H1 (cell line): ENCODE data around the gene S100G. TPM values are rescaled to one million over a fixed set of nuclear protein-coding genes. Genes with fewer than 3 reads are reported as not detected.

Experiments
- BACH1 ChIP-seq: IDR thresholded peaks from 2 replicates; pipeline ENCODE4 v1.6.1; 2012; ENCODE audit warnings: low read length, improper control_type of control experiment
- CBX5 ChIP-seq: fragments of 300-800, 300-1000 bp; sonication (generic); IDR thresholded peaks from 2 replicates; pipeline ENCODE4 v1.7.1; 2016; ENCODE audit warnings: antibody characterized with exemption, low read length, low read depth
- GTF2F1 ChIP-seq: IDR thresholded peaks from 2 replicates; pipeline ENCODE4 v1.6.1; 2012; ENCODE audit warnings: low read depth, low read length, improper control_type of control experiment, borderline replicate concordance
- polyA plus RNA-seq, 7 experiments: library from polyadenylated mRNA; depleted of rRNA in 3 of 7; stranded (reverse) in 5 of 7; unstranded in 2 of 7; fragments of >200 nt in 5 of 7; fragments of 200-250 nt in 2 of 7; gene quantifications; 1 replicate in 5 of 7; 2 replicates in 1 of 7; 4 replicates in 1 of 7; pipeline versions ENCODE4 v1.2.1 to v1.2.3, GENCODE V29; 2011 to 2013; ENCODE audit warnings: missing spikeins in 2 of 7, mixed read lengths in 2 of 7
- total RNA-seq: library from RNA; stranded (reverse); fragmentation: NEBNext Ultra II Directional; extraction: Animal tissue kit (Norgen Biotek cat#: 25700); gene quantifications from 2 replicates; pipeline ENCODE4 v1.2.1, GENCODE V29; 2021
- TF ChIP-seq, protein P1 (sequence below): fragments of 300-600 bp; sonication (generic); IDR thresholded peaks from 2 replicates; pipeline ENCODE4 v1.7.1; 2012; ENCODE audit warnings: low read length, moderate library complexity, mild to moderate bottlenecking, inconsistent platforms; ENCODE audit not compliant: insufficient replicate concordance

The S100G gene
- total and polyA plus RNA-seq, 2 of the 8 experiments (the other 6 are each of a cell fraction or from before 2014, with no cell fraction given), result not detected

DNA sequence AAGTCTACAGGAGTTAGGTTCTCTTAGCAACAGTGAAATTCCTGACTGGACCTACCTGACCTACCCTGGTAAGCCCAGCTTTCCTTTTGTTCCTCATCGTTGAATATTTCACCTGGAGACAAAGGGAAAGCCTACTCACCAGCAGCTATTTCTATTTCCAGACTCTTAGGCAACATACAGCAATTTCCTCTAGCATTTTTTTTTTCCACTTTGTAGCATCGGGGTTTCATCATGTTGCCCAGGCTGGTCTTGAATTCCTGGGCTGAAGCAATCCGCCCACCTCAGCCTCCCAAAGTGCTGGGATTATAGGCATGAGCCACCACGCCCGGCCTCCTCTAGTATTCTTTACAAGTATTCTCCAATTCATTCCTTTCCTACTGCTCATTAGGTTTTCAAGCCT is 6.8 kb upstream of the S100G start (continued):
- TF ChIP-seq, protein P1, sequence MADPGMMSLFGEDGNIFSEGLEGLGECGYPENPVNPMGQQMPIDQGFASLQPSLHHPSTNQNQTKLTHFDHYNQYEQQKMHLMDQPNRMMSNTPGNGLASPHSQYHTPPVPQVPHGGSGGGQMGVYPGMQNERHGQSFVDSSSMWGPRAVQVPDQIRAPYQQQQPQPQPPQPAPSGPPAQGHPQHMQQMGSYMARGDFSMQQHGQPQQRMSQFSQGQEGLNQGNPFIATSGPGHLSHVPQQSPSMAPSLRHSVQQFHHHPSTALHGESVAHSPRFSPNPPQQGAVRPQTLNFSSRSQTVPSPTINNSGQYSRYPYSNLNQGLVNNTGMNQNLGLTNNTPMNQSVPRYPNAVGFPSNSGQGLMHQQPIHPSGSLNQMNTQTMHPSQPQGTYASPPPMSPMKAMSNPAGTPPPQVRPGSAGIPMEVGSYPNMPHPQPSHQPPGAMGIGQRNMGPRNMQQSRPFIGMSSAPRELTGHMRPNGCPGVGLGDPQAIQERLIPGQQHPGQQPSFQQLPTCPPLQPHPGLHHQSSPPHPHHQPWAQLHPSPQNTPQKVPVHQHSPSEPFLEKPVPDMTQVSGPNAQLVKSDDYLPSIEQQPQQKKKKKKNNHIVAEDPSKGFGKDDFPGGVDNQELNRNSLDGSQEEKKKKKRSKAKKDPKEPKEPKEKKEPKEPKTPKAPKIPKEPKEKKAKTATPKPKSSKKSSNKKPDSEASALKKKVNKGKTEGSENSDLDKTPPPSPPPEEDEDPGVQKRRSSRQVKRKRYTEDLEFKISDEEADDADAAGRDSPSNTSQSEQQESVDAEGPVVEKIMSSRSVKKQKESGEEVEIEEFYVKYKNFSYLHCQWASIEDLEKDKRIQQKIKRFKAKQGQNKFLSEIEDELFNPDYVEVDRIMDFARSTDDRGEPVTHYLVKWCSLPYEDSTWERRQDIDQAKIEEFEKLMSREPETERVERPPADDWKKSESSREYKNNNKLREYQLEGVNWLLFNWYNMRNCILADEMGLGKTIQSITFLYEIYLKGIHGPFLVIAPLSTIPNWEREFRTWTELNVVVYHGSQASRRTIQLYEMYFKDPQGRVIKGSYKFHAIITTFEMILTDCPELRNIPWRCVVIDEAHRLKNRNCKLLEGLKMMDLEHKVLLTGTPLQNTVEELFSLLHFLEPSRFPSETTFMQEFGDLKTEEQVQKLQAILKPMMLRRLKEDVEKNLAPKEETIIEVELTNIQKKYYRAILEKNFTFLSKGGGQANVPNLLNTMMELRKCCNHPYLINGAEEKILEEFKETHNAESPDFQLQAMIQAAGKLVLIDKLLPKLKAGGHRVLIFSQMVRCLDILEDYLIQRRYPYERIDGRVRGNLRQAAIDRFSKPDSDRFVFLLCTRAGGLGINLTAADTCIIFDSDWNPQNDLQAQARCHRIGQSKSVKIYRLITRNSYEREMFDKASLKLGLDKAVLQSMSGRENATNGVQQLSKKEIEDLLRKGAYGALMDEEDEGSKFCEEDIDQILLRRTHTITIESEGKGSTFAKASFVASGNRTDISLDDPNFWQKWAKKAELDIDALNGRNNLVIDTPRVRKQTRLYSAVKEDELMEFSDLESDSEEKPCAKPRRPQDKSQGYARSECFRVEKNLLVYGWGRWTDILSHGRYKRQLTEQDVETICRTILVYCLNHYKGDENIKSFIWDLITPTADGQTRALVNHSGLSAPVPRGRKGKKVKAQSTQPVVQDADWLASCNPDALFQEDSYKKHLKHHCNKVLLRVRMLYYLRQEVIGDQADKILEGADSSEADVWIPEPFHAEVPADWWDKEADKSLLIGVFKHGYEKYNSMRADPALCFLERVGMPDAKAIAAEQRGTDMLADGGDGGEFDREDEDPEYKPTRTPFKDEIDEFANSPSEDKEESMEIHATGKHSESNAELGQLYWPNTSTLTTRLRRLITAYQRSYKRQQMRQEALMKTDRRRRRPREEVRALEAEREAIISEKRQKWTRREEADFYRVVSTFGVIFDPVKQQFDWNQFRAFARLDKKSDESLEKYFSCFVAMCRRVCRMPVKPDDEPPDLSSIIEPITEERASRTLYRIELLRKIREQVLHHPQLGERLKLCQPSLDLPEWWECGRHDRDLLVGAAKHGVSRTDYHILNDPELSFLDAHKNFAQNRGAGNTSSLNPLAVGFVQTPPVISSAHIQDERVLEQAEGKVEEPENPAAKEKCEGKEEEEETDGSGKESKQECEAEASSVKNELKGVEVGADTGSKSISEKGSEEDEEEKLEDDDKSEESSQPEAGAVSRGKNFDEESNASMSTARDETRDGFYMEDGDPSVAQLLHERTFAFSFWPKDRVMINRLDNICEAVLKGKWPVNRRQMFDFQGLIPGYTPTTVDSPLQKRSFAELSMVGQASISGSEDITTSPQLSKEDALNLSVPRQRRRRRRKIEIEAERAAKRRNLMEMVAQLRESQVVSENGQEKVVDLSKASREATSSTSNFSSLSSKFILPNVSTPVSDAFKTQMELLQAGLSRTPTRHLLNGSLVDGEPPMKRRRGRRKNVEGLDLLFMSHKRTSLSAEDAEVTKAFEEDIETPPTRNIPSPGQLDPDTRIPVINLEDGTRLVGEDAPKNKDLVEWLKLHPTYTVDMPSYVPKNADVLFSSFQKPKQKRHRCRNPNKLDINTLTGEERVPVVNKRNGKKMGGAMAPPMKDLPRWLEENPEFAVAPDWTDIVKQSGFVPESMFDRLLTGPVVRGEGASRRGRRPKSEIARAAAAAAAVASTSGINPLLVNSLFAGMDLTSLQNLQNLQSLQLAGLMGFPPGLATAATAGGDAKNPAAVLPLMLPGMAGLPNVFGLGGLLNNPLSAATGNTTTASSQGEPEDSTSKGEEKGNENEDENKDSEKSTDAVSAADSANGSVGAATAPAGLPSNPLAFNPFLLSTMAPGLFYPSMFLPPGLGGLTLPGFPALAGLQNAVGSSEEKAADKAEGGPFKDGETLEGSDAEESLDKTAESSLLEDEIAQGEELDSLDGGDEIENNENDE, result no peak
- TF ChIP-seq BACH1 (no peak), CBX5 (no peak), GTF2F1 (no peak)
